LNCaP clone FGC (cell line): ENCODE measurements around the gene IFITM10.

Source experiments
- DNase-seq: peaks from one replicate; pipeline ENCODE4 v3.0.0-alpha.2; 2011; ENCODE audit warnings: low read depth
- H3K4me3 ChIP-seq: 2 replicates; pipeline ENCODE4 v1.5.1; 2011; ENCODE audit warnings: mild to moderate bottlenecking, low read depth, low read length, control low read depth
- CTCF ChIP-seq: IDR thresholded peaks from 2 replicates; pipeline ENCODE4 v1.5.1; 2012; ENCODE audit warnings: mild to moderate bottlenecking; ENCODE audit not compliant: control insufficient read depth, insufficient read depth; ENCODE audit errors: extremely low read depth

IFITM10 gene

GRCh38 chr11:1728931-1729691, 21.3 kb downstream of the IFITM10 start:
- H3K4me3 ChIP-seq, result no peak overlapping the region
- DNase-seq, result no peak
- no peak for TF ChIP-seq CTCF

- no peak for TF ChIP-seq CTCF
- no peak for DNase-seq
- H3K4me3 ChIP-seq, result no peak overlapping the region
Measured at GRCh38 chr11:1728301-1728700, 22.1 kb downstream of the IFITM10 start.

- no peak overlapping the region for H3K4me3 ChIP-seq
- DNase-seq, result no peak
- no peak for TF ChIP-seq CTCF
Measured at GRCh38 chr11:1727861-1728260, 22.5 kb downstream of the IFITM10 start.

- no peak overlapping the region for H3K4me3 ChIP-seq
- TF ChIP-seq CTCF, result no peak
- DNase-seq, result no peak
Measured at GRCh38 chr11:1727096-1727690, 23.2 kb downstream of the IFITM10 start.

GRCh38 chr11:1719781-1720180, 30.6 kb downstream of the IFITM10 start:
- DNase-seq, result no peak
- TF ChIP-seq CTCF, result no peak
- no peak overlapping the region for H3K4me3 ChIP-seq

- DNase-seq, result no peak
- H3K4me3 ChIP-seq, result no peak overlapping the region
- TF ChIP-seq CTCF, result no peak
Measured at GRCh38 chr11:1718326-1718725, 32.1 kb downstream of the IFITM10 start.
